Kidney epithelial cell (primary cell): Measurements from ENCODE around the gene METTL13. TPM values are rescaled to one million over a fixed set of nuclear protein-coding genes. Genes with fewer than 3 reads are reported as not detected.

Source experiments
- DNase-seq: peaks from one replicate; pipeline ENCODE4 v3.0.0-alpha.2; 2010; ENCODE audit warnings: low read depth
- H3K27me3 ChIP-seq: 2 replicates; pipeline ENCODE4 v1.6.0; 2011; ENCODE audit warnings: low read length; ENCODE audit not compliant: control insufficient read depth, insufficient read depth
- H3K36me3 ChIP-seq: 2 replicates; pipeline ENCODE4 v1.5.1; 2011; ENCODE audit warnings: low read length; ENCODE audit not compliant: control insufficient read depth, insufficient read depth
- H3K4me3 ChIP-seq: 2 replicates; pipeline ENCODE4 v1.5.1; 2011; ENCODE audit warnings: low read depth, mild to moderate bottlenecking, control low read depth, low read length
- CTCF ChIP-seq: IDR thresholded peaks from 2 replicates; pipeline ENCODE4 v1.5.1; 2011; ENCODE audit warnings: mild to moderate bottlenecking, moderate library complexity, low read length, control low read depth, inconsistent platforms; ENCODE audit not compliant: insufficient read depth, poor library complexity, severe bottlenecking
- total RNA-seq: library from RNA; depleted of rRNA; stranded (reverse); fragments of >200 nt; gene quantifications from 2 replicates; pipeline ENCODE4 v1.2.3, GENCODE V29; 2015

METTL13 gene
- total RNA-seq, 1 donor from 2014 or later: 37.9 TPM

- peaks cover 1% of the 10 kb centered on the region for H3K36me3 ChIP-seq
- H3K27me3 ChIP-seq: no peaks in the 10 kb centered on the region
- no peak for TF ChIP-seq CTCF
- DNase-seq: no peak
- H3K4me3 ChIP-seq: peak overlapping the region; percentile 82
Observed at GRCh38 chr1:171740987-171741871, 40.2 kb upstream of the METTL13 start.

- H3K4me3 ChIP-seq: peak within 1 kb of the TSS; percentile 82
- TF ChIP-seq CTCF: no peak
- no peaks in the 10 kb centered on the region for H3K36me3 ChIP-seq
- DNase-seq: no peak
- H3K27me3 ChIP-seq: no peaks in the 10 kb centered on the region
Observed at GRCh38 chr1:171741872-171742576, 39.4 kb upstream of the METTL13 start, which contains the start of gene VAMP4. Gene VAMP4, minus strand, starts transcription at chr1:171742065. Its CDS starts 3,651 bp downstream, at chr1:171738414.

GRCh38 chr1:171742577-171742922 lies 38.9 kb upstream of the METTL13 start:
- no peaks in the 10 kb centered on the region for H3K36me3 ChIP-seq
- H3K27me3 ChIP-seq: no peaks in the 10 kb centered on the region
- TF ChIP-seq CTCF: no peak
- no peak for DNase-seq
- H3K4me3 ChIP-seq: peak overlapping the region; percentile 82

- Histone ChIP-seq H3K36me3 (no peaks in the 10 kb centered on the region), H3K4me3 (peak overlapping the region; percentile 82), H3K27me3 (no peaks in the 10 kb centered on the region)
- DNase-seq: peak; percentile 47
- no peak for TF ChIP-seq CTCF
Observed at GRCh38 chr1:171743081-171743870, 38.2 kb upstream of the METTL13 start.

- no peak for DNase-seq
- no peak overlapping the region for H3K4me3 ChIP-seq
- H3K27me3 ChIP-seq: no peaks in the 10 kb centered on the region
- H3K36me3 ChIP-seq: no peaks in the 10 kb centered on the region
- no peak for TF ChIP-seq CTCF
Observed at GRCh38 chr1:171744986-171745385, 36.5 kb upstream of the METTL13 start.
